NCI-H1417 treated with DMSO at 0.1 percent for 48 hours (cell line): ENCODE results near the gene KRT77.
"Not testable (repeated sequence)": the region's sequence is repeated elsewhere in the genome, so short reads cannot be mapped to it uniquely, and the experiment has no call there.

ENCODE experiments used
- DNase-seq: peaks from one replicate; lab custom pipeline; 2025; lab: John Stamatoyannopoulos, UW

The KRT77 gene

DNA sequence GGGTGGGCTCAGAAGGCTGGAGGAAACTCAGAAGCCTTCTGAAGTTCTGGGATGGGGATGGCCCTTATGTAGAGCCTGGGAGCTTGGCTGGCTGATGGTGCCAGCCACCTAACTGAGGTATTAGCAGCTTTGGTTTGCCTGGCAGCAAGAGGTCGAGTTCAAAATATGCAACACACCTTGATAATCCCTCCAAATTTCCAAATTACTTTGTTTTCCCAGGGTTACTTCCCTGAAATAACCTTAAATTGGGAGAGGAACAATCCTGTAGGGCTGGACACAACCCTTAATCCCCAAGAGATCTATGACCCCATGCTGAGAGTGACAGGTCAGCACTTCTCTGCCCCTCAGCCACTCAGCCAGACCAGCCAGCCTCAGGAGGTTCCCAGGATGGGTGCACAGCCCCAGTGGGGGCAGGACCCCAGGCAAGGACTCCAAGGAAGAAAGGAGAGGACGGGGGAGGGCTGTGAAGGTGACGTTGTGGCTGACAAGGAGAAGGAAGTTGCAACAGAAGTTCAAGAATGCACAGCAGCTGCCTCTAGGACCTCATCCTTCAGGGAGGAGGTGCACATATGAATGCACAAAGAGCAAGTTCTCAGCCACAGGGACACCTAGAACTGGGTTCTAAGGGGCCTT, 18.6 kb upstream of the KRT77 start:
- DNase-seq: no peak

DNA sequence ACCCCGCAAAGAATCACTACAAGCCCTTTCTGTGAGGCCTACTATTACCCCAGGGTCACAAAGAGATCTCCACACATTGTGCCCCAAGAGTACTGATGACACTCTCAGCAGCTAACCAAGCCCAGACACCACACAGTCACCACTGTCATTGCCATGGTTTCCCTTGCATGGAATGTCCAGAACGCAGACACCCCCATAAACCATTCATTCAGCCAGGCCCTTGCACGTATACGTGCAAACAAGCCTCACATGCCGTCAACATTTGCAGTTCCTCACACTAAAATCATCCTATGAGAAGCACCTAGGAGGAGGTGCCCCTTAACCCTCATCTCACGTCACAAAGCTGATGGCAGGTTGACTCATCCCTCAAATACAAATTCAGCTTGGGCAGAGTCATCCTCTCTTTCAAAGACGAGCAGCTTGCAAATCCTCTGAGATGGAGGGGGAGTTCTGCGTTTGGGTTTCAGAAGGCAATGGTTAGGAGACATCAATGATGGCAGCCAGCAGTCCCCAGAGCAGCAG, 17.1 kb upstream of the KRT77 start:
- no peak for DNase-seq

DNA sequence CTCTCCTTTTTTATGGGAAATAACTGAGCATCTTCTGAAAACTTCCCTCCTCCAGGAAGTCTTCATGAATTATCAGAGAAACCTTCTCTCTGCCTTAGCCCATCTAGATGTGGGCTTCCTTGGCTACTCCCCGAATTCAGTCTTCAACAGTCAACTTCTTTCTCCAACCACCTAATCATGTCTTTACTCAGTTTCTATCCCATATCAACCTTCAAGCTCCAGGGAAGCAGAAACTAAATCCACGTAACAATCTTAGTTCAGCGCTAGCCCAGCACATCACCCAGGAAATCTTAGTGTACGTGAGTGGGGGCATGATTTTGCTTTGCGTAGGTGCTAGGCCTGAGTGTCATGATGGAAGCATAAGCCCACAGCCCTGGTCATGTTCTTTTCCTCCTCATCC, 12.7 kb upstream of the KRT77 start:
- DNase-seq: no peak

DNA sequence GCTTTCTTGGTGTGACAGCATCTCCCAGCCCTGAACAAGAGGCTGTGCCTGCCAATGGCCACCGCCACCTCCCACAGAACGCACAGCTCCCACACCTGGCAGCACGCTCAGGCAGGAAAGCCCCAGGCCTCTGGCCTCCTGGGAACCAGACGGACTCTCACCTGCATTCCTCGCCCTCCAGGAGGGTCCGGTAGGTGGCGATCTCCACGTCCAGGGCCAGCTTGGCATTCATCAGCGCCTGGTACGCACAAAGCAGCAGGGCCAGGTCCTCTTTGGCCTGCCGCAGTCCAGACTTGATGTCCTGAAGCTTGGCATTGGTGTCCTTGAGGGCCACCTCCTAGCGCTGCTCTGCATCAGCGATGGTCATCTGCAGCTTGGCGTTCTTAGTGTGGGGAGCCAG, 12.1 kb upstream of the KRT77 start:
- no peak for DNase-seq

DNA sequence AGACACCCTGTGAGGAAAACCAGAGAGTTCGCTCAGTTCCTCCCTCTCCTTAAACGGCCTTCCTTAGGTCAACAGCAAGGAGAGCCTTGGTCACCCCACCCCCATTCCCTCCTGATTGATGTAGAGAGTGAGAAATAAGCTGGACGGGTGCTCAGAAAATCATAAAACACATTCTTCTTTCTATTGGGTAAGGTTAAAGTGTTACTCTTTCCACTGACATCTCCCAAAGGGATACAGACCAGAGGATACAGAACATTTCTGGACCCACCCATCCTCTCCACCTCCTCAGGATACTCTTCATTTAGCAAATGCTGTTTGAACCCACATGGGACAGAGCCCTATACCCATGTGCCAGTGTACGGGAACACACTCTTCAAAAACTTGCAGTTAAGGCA, 11.6 kb upstream of the KRT77 start:
- no peak for DNase-seq

DNA sequence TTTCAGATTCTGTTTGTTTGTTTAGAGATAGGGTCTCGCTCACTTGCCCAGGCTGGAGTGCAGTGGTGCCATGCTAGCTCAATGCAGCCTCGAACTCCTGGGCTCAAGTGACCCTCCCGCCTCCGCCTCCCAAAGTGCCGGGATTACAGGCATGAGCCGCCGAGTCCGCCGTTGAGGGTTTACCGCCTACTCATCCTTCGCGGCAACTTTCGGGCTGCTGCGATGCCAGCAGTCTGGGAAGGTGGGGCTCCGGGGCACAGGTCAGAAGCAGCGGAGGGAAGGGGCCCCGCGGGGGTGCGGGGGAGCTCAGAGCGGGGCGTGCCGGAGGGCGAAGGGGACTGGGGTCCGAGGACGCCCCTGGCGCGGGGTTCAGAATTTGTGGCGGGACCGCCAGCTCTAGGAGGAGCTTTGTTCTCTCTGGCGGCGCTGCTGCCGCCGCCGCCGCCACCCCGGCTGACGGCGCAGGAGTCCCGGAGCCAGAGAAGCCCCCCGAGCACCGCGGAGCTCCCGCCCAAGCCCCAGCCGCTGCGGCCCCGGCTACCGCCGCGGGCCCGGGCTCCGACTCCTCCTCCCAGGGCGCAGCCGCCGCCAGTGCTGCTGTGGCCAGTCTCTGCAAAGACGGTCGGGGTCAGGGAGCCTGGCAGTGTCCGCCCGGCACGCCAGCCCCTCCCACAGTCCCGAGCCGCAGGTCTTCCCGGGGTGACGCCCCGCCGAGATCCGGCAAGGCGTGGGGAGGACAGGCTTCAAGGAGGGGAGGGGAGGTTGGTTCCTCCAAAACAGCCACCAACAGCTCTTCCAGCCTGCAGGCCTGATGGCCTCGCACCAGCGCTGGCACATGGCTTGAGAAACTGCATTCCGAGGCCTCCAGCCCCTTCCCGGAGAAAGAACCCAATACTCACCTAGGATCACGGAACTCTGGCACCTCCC, 10.9 kb upstream of the KRT77 start:
- no peak for DNase-seq

DNA sequence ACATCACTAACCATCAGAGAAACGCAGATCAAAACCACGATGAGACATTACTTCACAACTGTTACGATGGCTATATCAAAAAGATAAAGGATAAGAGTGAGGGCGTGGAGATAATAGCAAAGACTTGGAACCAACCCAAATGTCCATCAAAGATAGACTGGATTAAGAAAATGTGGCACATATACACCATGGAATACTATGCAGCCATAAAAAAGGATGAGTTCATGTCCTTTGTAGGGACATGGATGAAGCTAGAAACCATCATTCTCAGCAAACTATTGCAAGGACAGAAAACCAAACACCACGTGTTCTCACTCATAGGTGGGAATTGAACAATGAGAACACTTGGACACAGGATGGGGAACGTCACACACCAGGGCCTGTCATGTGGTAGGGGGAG, 8.8 kb upstream of the KRT77 start:
- DNase-seq: not testable (repeated sequence)

DNA sequence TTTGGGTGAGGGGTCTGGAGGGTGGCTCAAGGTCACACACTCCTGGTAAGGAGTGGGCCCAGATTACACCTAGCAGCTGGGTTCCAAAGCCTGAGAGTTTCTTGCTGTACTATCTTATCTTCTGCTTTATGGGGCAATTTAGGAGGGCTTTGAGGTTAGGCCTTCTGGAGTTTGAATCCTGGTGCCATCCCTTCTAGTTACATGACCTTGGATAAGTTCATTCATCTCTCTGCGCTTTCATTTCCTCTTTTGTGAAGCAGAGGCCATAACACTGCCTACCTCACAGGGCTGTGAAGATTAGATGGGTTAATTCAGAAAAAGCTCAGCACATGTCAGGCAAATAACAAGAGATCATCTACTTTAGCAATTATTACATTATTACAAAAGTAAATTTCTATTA, 7.4 kb upstream of the KRT77 start:
- DNase-seq: no peak

DNA sequence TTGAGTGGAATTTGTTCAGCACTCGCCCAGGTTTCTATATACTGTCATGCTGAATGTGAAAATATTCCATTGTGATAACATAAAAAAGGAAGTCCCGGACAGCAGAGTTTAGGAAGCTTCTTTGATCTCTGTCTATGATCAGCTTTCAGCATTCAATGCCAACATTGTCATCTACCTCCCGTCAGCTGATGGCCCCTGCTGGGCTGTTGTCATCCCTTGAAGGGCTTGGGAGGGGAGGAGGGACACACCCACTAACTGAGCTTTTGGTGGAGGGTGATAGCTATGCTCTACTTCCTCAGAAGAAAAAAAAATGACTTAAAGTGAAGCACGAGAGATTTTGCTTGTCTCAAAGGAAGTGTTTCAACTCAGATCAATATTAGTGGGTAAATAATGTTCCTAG, 4.7 kb upstream of the KRT77 start:
- DNase-seq: no peak

DNA sequence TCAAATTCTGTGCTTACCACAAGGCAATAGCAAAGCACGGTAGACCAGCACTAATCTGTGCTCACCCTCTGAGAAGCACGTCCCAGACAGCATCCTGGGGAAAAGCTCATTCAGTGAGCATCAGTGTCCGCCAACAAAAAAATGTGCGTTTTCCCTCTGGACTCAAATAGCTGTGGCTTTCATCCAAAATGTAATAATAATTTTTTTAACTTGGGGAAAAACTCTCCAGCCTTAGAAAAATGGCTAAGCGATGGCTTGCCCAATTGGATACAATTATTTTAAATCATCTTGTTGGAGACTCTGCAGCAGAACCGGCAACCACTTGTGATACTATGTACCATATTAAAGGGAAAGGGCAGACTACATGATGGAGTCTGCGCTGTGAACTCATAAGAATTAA, 1.1 kb upstream of the KRT77 start:
- DNase-seq: no peak

DNA sequence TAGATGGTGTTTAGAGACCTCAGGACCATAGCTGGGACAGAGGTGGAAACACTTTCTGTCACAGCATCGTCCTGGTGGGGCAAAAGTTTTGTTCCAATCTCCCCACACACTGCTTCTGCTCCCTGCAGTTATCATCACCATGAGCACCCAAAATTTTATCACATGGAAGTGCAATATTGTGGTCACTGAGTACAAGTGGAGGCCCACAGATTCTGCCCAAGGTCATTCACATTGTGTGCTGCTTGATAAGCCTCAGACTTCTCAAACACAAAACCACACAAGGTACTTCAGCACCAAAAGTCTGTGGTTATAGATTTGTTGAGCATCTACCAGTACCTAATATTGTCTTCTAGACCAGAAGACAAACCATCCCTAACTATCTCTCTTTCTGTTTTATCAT, 554 bp upstream of the KRT77 start:
- no peak for DNase-seq

DNA sequence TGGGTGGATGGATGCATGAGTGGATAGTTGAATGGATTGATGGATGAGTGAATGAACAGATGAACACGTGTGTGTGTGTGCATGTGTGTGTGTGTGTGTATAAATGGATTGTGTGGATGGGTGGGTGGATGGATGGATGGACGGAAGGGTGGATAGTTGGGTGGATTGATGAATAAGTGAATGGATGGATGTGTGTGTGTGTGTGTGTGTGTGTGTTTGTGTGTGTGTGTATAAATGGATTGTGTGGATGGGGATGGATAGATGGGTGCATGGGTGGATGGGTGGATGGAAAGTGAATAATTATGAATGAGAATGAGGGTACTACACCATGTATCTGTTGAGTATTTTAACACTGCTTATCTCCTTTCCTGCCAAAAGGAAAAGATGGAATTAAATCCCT, 986 bp downstream of the KRT77 start:
- no peak for DNase-seq

DNA sequence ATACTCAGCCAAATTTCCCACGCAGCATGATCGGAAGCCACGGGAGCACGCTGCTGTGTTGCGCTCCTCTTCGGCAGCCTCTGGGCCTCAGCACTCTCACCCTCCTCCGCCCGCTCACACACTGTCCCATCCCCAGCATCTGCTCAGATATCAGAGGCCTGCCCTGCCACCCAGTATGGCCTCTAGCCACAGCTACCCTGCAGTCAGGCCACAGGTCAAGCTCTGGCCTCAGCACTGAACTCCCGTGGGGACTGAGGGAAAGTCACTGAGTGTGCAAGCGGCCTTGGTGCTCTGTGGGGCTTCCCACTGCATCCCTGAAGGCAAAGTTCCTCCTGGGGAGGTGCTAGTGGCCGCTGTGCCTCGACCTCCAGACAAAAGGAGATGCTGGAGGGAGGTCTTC, 2.0 kb downstream of the KRT77 start:
- DNase-seq: no peak

DNA sequence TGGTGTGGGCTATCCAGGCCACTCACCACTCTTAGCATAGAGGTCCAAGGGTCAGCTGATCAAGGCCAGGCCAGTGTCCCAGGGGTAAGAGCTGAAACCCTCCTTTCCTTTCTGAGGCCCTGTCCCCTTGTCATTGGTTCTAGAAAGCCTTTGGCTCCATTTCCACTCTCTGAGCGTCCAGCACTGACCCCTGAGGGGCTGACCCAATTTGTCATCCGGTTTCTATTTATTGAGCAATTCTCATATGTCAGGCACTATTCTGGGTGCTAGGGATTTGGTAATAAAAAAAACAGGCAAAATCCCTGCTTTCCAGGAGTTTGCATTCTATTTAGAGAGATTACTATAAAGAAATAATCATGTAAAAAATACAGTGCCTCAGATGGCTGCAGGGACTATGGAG, 3.4 kb downstream of the KRT77 start:
- DNase-seq: no peak

DNA sequence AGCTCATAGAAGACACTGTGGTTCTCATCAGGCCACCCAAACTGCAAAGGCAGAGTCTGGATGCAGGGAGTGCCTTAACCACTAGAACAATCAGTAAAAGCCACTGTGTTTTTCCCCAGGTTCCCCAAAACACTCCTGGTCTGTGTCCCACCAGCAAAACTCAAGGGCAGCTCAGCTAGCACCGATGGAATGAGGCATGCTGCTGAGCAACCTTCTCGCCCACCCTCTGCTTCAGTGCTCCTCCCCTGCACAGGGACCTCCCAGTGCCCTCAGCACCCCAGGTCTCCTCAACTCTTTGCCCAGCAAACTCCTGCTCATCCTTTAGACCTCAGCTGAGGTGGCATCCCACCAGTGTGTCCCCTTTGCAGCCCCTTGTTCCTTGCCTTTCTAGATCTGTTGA, 4.0 kb downstream of the KRT77 start:
- DNase-seq: no peak

DNA sequence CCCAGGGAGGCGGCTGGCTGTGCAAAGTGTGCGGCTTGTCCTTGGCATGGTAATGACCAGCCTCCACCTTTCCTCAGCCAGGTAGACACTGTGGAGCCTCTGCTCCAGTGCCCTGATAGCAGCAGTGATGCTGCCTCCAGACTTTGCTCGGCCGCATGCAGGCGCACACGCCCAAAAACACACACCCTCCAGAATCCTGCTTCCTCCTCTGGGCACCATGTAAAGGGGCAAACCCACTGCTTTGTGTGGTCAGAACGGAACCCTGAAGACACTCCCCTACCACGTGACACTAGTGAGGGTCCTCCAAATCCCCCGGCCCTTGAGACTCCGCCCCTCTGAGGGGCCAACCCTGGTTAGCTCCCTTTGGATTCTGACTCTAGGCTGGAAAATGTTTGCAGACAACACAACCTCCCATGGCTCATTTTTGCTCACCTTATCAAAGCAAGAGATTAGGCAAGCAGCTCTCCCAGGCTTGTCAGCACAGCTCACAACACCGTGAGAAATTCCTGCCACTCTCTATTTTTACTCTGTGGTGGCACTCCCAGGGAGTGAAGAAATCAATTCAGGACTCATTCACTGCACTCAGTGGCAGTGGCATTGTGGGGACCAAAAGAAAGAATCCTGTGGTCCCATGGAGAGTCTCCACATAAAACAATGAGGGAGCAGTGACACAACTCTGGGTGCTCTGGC, 4.5 kb downstream of the KRT77 start:
- no peak for DNase-seq

DNA sequence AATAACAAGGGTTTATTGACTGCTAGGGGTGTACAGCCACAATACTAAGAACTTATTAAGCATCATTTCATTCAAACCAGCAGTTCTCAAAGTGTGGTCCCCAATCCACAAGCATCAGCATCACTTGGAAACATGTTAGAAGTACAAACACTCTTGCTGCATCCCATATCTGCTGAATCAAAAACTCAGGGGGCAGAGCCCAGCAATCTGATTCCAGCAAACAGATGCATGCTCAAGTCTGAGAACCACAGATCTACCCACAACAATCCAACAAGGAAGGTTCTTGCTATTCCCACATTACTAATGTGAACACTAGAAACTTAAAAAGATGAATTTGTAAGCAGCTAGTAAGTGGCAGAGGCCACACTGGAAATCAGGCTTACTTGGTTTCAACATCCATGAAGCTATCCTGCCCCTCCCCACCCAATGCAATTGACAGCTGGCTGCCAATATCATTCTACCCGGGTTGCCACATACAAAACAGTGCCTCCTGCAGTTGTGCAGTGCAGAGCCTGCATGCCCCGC, 6.2 kb downstream of the KRT77 start:
- no peak for DNase-seq

DNA sequence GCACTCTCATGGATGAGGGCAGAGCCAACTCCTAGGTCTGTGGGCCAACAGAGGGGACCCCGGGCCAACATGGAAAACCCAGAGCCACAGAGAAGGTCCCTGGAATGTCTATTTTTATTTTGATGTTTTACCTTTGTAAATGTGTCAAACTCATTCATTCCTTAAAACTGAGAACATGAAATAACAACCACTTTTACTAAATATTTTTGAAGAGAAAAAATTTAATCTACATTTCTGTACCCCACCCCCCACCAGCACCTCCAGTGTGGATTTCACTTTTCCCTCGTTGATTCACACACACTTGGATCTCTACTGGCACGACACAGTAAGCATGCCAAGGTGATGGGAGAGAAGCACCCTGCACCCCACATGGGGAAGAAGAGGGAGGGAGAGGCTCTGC, 6.7 kb downstream of the KRT77 start:
- DNase-seq: no peak

DNA sequence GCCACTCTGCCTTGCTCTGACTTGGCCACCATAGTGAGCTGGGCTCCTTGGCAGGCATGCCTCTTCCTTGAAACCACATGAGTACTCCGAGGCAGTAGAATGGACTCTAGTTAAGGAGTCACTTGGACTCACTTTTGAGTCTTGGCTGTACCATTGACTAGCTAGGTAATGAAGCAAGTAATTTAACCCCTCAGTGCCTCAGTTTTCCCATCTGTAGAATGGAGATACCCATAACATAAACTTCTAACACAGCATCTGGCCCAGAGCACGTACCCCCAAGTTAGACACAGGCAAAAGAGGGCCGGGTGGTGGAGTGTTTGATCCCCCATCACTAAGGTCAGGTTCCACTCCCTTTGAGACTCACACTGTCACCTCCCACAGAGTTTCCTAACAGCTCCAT, 8.3 kb downstream of the KRT77 start:
- DNase-seq: no peak

DNA sequence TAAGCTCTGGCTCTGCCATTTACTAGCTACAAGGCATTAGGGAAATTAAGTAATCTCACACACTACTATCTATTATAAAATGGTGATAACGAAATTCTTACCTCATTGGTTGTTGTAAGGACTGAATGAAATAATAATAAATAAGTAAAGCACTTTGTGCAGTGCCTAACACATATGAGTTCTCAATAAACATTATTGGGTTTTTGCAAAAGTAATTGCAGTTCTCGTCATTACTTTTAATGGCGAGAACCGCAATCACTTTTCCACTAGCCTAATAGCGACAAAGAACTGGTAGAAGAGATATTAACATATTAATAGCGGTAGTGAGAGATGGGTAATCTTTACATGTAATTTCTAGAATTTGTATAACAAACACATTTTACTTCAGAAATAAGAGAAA, 9.2 kb downstream of the KRT77 start:
- no peak for DNase-seq

DNA sequence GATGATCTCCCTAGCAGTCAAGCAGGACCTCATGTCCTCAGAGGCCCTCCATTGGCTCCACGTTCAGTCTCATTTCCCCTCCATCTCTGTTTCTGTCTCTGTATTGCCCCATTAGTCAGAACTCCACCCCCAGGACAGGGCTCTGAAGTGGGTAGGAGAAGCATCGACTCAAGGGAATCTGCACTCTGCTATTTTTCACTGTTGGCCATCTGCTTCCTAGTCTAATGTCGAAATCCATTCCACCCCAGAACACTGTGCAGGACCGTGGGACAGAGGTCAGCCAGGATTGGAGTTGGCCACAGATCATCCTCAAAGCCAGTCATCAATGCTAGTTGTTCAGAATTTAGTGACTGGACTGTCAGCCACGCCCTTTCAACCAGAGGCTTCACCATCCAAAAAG, 10.1 kb downstream of the KRT77 start:
- no peak for DNase-seq

DNA sequence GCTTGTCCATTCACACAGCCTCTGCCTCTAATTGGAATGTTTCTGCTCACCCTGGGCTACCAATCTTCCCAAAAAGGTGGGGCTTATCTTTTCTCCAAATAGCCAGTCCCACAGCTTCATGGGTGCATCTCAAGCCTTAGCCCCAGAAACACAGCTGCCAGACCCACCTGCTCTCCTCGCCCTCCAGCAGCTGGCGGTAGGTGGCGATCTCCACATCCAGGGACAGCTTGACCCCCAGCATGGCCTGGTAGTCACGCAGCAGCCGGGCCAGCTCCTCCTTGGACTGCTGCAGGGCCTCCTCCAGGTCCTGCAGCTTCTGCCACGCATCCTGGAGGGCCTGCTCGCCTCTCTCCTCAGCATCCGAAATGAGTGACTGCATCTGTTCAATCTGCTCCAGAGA, 11.1 kb downstream of the KRT77 start:
- no peak for DNase-seq

DNA sequence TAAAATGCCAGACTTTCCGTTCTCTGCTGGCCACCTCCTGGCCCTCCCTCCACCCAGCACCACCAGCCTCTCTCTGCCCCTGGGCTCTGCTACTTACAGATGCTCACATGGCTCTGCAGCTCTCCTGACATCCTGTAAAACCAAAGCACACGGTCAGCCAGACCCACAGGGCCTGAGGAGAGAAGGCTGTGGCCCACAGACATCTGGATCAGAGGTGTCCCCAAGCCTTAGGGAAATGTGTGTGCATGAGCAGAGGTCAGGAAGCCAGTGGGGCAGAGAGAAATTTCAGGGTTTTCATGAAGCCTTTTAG, 11.5 kb downstream of the KRT77 start:
- no peak for DNase-seq
